Measurements from ENCODE around the gene BDH1. TPM values are rescaled to one million over a fixed set of nuclear protein-coding genes. Genes with fewer than 3 reads are reported as not detected.

The BDH1 gene
- total and polyA plus RNA-seq, 2 of the 13 experiments (the other 11 are each of a cell fraction or from before 2014, with no cell fraction given), result 21.2 to 71.9 TPM

- TF ChIP-seq KIAA2018 (CRISPR knock-in tag; IDR thresholded peaks at IDR 0.05; ENCODE audit: borderline replicate concordance), result 0 out of 2 replicates have a peak, but pooled peaks have one; percentile 16
- no peak for TF ChIP-seq RFX3 (CRISPR knock-in tag; IDR thresholded peaks at IDR 0.05)
- TF ChIP-seq ZNF18 (CRISPR knock-in tag; IDR thresholded peaks at IDR 0.05; ENCODE audit: insufficient replicate concordance), result peak; percentile 62
- TF ChIP-seq ASH2L (IDR thresholded peaks at IDR 0.05; ENCODE audit: insufficient read length, low read depth, low read length), result peak; percentile 61
- peak; percentile 82 for TF ChIP-seq SP5 (CRISPR knock-in tag; IDR thresholded peaks at IDR 0.05; ENCODE audit: borderline replicate concordance, low read depth)
- peak; percentile 10; the same call in 1 of the 2 replicates for TF ChIP-seq PATZ1 (CRISPR knock-in tag; IDR thresholded peaks at IDR 0.05)
- peak; percentile 39; the same call in 1 of the 2 replicates for TF ChIP-seq ZNF441 (CRISPR knock-in tag; IDR thresholded peaks at IDR 0.05; ENCODE audit: borderline replicate concordance)
- peak in 1 of 2 experiments; percentile 49; a peak in 1 of 4 replicates for TF ChIP-seq POLR2A (IDR thresholded peaks at IDR 0.05; ENCODE audit: insufficient read depth in 1 of 2, low read depth in 2 of 2, low read length in 2 of 2)
- no peak for TF ChIP-seq DZIP1 (CRISPR knock-in tag; IDR thresholded peaks at IDR 0.05)
- peak; percentile 78 for TF ChIP-seq FOXP4 (CRISPR knock-in tag; IDR thresholded peaks at IDR 0.05)
Measured at GRCh38 chr3:197465197-197465995, 90.4 kb downstream of the BDH1 start (continued).
